Measurements from ENCODE around the gene COL8A1.
A peak's percentile ranks its signal among the peaks of the same experiment; 100 is the strongest.

COL8A1 gene

DNA sequence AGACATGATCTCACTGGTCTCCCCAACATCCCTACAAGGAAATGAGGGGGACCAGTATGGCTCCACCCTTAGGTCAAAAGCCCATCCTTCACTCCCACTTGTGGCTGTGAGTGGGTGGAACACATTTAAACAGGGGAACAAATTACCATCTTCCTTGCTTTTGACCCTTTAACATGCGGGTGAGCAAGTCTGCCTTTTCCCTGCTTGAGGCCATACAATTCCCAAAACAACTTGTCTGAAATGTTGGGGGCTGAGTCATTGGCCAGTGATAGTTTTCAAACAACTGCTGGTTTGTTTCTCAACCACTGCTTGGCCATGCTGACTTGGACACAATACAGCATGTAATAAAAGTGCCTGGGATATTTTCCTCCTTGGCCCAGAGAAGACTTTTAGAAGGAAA lies 39.6 kb downstream of the COL8A1 start:
- DNase-seq: no peak

DNA sequence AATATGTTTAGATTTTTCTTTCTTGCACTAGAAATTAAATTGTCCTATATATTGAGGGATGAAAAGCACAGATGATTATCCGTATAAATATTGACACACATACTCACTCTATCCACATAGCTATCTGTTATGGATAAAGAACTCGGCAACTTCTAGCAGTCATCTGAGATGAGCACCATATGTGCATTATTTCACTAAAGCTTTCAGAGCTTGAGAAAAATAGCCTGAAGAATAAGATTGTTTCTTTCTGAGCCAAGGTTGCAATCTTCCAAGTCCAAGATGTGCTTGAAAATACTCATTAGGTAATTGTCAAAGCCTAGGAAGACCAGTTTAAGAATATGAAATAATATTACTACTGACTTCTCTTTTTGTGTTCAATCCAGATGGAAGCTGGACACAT lies 40.5 kb downstream of the COL8A1 start:
- no peak for DNase-seq

DNA sequence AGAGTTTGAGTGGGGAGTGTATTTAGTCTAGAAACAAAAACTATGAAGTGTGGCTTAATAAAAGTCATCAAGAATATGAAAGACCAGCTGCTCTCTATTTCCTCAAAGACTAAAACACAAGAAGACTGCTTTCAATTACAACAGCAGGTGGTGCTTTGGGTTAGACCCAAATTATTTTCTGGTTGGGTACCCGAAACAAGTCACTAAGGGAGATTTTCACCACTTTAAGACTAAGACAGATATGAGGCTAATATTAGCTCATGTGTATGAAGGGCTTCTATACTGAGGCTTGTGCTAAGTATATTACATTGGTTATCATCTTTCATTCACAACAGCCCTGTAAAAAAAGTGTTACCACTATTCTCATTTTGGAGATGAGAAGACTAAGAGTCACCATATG lies 43.1 kb downstream of the COL8A1 start:
- DNase-seq: no peak

DNA sequence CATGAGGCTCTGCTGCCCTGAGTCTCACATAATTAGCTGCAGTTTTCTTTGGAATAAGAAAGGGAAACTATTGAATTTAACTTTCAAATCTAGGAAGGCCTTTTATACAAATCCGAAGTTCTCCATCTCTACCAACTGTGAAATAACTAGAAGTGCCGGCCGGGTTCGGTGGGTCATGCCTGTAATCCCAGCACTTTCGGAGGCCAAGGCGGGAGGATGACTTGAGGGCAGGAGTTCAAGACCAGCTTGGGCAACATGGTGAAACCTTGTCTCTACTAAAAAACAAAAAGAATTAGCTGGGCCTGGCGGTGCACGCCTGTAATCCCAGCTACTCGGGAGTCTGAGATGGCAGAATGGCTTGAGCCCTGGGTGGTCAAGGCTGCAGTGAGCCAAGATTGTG lies 43.6 kb downstream of the COL8A1 start:
- DNase-seq: no peak

DNA sequence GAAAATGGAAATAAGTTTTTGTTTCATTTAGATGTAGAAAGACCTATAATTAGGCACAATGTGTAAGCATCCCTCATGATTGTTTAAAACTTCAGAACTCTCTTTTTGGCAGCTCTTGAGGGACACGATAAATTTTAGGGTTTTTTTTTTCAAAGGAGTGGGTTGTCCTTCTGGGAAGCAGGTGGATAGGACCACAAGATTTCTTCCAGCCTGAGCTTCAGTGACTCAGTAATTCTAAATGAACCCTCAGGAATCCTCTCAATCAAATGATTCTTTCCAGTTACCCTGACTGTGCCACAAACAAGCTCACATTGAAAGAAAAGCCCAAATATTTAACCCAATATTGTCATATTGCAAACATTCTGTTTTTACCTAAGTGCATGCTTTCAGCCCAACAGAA lies 45.1 kb downstream of the COL8A1 start:
- no peak for DNase-seq

DNA sequence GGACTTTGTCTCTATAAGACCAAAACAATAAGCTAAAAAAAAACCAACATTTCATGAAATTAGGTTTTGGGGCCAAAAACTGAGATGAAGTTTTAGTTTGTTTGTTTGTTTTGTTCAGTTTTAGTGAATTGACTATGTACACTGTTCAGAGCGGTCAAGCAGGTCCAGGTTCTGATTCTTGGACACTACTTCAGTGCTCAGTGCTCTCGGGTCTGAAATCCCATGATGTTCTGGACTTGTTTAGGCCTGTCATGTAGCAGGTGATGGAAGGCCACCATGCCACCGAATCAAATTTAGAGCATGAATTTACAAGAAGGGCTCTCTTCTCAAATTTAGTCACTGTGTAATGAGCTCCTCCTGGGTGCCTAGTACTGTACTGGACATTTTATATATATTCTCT lies 45.5 kb downstream of the COL8A1 start:
- DNase-seq: no peak

DNA sequence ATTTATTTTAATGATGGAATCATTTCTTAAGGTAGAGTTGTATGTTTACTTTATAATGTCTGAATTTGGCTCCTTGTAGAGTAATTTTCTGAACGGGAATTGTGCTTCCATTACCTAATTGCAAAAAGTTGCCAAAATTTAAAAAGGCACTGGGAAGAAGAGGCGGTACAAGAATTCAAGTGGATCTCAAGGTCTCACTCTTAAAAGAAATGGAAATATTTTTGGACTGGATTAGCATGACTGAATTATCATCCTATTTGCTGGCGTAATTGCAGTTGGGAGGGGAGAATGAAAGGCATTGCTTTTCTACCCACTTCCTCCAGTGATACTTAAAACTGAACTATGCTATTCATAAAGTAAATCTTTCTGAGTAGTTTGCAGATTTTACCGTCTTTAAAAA lies 46.2 kb downstream of the COL8A1 start:
- no peak for DNase-seq

DNA sequence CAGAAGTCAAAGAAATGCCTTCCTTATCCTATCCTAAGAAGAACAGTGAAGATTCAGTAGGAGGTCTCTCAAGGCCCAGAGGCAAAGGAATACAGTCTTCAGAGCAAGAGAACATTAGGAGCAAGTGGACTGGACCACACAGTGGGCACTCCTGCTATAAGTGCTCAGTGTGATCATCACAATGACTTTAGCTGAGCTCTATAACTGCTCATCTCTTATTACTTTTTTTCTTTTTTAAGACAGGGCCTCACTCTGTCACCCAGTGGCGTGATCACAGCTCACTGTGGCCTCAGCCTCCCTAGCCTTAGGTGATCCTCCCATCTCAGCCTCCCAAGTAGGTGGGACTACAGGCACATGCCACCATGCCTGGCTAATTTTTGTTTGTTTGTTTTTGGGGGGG lies 48.1 kb downstream of the COL8A1 start:
- DNase-seq: no peak

DNA sequence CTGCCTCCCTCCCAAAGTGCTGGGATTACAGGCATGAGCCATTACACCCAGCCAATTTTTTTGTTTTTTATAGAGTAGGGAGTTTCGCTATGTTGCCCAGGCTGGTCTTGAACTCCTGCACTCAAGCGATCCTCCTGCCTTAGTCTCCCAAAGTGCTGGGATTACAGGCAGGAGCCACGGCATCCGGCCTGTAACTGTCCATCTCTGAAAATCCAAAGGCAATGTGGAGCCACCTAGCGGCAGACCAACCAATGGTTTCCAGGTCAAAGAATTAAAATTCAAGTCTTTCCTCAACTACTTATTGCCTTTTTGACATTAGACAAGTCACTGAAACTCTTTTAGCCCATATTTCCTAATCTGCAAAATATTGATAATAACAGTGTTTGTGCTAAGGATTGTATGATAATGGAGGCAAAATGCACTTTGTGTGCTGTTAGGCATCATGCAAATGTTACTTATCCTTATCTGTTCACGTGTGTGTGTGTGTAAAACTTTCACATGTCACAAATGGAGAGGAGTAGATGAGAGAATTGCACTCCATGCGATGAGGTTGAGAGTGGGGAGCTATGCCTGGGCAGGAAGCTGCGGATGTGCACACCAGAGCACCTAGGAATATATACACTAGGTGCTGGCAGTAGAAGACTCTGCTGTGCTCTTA lies 48.7 kb downstream of the COL8A1 start:
- peak; percentile 1 for DNase-seq

DNA sequence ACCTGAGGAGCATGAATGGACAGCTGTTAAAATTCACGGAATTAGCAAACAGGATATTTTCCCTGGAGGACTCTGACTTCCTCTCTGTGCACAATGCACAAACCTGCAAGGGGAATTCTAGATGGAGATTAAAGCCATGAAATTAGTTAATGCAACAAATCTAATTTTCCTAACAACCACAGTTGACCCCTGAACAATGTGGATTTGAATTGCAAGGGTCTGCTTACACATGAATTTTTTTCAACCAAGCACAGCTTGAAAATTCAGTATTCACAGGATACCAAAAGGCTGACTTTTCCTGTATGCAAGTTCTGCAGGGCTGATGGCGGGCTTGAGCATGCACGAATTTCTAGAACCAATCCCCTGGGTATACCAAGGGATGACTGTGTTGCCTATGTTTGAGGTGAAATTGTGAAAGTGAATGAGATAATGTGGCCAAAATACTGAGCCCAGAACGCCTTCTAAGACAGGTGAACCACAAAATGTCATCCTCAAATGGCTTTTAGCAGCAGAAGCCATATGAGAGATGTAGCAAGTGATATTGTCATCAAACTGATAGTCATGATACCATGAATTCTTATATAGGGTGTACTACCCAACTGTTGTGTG lies 52.5 kb downstream of the COL8A1 start:
- no peak for DNase-seq

DNA sequence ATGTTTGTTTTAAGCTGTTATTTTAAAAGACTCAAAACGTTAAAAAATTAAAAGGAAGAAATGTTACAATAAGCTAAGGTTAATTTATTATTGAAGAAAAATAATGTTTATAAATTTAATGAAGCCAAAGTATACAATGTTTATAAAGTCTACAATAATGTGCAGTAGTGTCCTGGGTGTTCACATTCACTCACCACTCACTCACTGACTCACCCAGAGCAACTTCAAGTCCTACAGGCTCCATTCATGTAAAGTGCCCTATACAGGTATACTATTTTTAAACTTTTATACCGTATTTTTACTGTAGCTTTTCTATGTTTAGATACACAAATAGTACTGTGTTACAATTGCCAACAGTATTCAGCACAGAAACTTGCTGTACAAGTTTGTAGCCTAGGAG lies 55.2 kb downstream of the COL8A1 start:
- DNase-seq: no peak

DNA sequence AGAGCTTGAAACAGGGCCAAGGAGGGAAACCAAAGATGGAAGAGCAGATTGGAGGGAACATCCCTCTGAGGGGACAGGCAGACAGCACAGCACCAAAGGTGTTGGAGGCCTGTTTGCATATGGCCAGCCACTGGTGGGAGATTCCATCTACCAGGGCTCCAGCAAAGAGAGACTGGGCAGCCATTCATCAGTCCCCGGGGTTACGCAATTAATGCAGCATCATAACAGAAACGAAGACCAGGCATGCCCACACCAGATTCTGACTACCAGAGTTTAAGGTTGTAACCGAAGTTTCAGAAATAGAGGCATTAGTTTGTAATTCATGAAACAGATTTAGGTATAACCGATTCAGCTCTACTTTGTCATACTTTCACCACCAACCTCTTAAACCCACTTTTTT lies 58.1 kb downstream of the COL8A1 start:
- DNase-seq: no peak

DNA sequence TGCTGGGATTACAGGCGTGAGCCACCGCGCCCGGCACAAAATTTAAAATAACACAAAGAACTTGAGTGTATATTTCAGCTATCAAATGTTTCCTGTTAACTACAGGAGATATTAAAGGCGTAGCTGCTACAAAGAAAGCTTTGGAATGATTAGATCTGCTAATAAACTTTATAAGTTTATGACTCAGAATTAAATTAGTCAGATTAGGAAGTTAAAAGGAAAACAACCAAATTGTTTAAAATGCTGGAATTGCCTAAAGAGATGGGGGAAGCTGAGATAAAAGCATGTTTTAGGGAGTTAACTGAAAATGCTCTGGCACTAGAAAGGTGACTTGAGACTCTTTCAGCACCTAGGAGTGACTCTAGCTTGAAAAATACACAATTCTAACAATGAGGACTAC lies 58.9 kb downstream of the COL8A1 start:
- no peak for DNase-seq

DNA sequence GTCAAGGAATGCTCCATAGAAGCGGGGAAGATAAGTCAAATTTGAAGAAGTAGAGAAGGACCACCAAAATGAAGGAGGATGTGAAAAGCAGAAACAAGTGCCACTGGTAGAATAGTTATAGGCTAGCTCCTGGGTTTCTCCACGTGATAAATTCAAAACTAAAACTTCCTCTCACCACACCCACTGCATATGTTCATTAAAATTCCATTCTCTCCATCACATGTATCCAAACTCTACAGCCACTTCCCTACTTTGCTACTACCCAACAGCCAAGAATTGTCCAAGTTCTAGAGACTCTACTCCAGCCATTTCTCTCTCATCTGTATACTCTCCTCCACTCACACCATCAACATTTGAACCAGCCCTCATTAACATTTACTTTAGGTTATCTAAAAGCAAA lies 60.5 kb downstream of the COL8A1 start:
- DNase-seq: no peak

DNA sequence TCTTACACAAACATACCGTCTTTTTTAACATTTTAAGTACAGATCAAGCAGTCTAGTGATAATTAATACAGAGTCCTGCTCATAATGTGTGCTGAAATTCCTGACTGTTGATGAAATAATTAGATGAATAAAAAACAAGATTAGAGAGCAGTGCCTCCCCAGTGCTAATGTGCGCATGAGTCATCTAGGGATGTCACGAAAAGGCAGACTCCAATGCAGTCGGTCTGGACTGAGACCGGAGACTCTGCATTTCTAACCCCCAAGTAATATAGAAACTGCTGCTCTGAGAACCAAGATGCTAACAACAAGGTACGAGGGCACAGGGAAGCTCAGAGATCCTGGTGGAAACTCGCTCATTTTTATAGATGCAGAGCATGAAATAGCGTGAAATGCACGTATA lies 61.4 kb downstream of the COL8A1 start:
- DNase-seq: no peak

DNA sequence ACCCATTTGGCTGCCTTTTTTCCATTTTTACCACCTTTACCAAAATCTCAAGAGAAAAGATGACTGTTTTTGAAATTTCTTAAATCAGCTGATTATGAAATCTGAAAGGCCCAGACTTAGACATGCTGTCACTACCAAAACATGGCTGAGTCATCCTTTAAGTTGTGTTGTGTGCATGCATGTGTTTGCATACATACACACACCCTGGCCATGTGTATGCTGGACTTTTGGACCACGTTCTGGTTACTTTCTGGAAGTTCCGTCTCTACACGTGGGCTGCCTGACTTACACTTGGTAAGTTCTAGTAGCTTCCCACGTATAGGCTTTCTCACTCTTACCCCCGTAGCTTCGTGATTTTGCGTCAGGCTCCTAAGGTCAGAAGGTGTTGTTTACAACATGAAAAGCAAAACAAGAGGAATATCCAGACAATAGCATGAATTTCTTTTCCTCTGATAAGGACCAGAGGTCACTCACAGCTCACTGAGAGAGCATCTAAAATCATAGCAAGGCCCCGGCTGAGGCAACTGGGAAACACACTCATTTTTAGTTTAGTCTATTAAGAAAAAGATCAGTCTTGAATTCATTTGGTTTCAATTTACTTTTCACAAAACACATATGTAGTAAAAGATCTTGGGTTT lies 62.4 kb downstream of the COL8A1 start:
- no peak for DNase-seq

DNA sequence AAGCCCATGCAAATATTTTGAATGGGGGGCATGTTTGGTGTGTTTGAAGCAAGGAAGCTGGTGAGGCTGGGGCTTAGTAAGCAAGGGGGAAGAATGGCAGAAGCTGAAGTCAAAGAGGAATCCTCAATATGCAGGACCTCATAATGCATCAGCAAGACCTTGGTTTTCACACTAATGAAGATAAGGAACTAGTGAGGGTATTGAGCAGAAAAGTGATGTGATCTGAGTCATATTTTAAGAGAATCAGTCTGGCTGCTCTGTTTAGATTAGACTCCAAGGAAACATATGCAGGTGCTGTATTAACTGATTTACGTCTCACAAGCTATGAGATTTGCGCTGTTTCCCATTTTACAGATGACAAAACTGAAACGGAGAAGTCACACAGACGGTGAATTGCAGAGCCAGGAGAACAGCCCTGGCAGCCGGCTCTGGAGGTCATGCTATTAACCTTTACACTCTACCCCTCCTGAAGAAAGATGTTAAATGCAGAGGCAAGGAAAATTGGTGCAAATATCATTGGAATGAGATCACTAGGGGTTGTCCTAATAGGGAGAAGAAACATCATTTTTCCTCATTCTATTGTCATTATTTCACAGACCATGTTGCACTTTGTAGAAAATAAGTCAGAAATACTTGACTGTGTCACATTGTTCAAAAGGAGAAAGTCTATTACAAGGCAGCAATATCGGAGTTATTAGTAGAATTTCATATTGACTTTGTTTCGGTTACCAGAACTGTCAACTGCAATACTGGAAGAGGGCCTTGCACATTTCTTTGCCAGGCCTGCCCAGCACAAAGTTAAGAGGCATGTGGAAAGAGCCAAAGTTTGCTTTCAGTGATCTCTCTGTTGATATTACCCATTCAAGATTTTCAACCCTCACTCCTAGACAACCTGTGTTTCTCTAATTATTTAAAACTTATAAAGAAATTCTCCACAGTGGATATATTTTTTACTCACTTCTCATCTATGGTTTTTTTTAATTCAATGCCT lies 64.9 kb downstream of the COL8A1 start:
- DNase-seq: no peak

DNA sequence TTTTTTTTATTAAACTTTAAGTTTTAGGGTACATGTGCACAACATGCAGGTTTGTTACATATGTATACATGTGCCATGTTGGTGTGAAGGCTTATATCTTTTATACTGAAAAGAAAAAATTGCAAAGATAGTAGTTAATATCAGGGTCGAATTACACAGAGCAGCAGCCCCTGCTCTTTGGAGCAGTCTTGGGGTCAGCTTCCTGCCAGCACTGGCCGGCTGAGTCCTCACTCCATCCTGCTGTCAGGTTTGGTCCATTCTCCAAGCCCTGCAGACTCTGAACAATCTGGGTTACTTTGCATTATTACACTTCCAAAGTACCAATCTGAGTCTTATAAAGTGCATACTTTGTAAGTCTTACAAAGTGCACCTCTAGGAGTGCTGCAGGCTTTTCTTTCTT lies 66.0 kb downstream of the COL8A1 start:
- DNase-seq: no peak

DNA sequence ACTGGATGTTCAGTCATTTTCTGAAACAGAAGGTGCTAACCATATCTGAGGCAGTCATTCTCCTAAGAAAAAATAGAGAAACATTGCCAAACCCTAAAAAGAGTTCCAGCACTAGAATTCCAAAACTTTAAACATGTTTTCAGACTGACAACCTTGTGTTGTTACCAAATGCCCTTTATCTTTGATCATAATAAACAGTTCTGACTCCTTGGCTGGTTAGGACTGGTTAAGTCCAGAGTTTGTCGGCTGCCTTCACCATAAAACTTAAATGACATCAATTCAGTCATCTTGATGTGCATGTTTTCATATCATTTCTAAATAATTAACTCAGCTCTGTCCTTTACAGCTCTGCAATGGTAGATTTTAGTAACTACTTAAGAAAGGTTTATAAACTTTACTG lies 68.0 kb downstream of the COL8A1 start:
- no peak for DNase-seq

DNA sequence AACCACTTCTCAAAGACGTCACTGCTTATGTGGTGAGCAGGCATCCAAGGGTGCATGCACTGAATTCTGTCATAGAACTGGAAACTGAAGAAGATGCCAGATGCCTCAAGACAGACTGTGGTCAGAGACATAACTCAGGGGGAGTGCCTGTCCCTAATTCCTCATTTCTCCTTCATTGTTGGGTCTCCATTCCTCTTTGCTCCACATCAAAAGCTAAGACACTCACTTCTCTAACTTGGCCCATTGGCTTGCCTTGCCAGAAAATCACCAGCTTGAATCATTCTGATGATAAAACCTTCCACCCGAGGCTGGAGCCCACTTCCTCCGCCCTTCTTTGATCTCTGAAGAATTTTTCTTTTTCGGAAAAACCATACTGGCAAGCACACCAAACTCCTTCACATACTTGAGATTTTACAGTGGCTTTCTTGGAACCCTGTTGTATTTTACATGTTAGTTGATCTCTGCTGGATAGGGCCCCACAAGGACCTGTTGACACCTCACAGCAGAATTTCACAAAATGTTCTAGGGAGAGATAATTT lies 69.9 kb downstream of the COL8A1 start:
- DNase-seq: no peak

DNA sequence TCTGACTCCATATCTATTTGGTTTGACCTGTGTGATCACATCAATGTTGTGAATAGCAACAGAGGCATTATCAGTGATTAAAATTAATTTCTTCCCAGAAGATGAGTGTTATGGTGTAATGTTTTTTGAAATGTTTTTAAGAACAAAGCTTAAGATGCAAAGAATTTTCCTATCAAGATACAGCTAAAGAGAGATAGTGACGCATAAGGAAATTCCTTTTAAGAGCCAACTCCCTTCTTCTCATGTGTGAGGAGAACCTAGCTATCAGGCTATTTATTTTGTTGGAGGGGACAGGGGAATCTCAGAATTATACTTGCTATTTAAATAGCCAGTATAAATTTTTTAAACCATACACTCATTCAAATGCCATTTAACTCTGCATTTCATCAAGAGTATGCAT lies 71.3 kb downstream of the COL8A1 start:
- DNase-seq: no peak

DNA sequence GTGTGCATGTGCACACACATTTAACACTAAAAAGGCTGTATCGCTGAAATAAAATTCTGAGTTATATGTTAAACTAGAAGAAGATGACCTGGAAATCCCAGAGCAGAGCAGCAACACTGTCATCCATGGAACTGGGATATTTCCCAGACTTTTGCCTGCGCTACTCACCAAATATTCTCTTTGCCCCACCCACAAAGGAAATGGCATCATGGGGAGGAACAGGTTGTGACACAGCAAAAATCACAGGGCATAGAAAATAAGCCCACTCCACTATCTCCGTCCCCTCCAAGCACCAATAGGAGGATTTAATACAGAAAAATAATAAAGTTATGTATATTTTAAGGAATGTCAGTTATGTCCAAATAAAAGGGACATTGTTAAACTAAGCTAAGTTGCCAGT lies 71.7 kb downstream of the COL8A1 start:
- DNase-seq: no peak

DNA sequence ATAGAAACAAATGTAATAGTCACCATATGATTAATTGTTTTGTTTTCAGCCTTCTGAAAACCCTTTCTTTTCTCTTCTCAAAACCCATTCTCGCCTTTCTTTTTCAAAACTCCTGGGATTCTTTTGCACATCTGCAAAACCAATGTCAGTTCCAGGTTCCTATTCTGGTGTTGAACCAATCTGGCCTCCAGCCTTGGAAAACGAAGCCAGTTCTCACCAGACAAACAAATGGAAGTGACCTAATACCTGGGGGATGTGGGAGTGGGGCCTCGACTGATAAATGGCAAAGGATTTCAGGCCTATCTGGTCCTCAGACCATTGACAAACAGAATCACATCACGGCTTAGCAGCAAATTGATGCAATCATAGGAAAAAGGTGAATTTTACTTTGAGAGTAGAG lies 73.0 kb downstream of the COL8A1 start:
- DNase-seq: no peak

Measured in DMS 273 treated with DMSO at 0.1 percent for 48 hours (cell line).